Activated CD8-positive, alpha-beta memory T cell treated with anti-CD3 and anti-CD28 coated beads, Interleukin-2, amount 50 U/mL, for 4 hours (primary cell): ENCODE data around the gene GYS2.
"Not testable (repeated sequence)": the region's sequence is repeated elsewhere in the genome, so short reads cannot be mapped to it uniquely, and the experiment has no call there.

Source experiments
- DNase-seq: peaks from one replicate; pipeline ENCODE4 v3.0.0-alpha.2; 2020

Gene GYS2

GRCh38 chr12:21600196-21600595 is 4.5 kb downstream of the GYS2 start:
- no peak for DNase-seq

- DNase-seq: no peak
Observed at GRCh38 chr12:21599143-21599999, 5.3 kb downstream of the GYS2 start.

GRCh38 chr12:21598651-21599050 is 6.0 kb downstream of the GYS2 start:
- DNase-seq: no peak

GRCh38 chr12:21595356-21595755 is 9.3 kb downstream of the GYS2 start:
- DNase-seq: not testable (repeated sequence)

GRCh38 chr12:21585485-21585884 is 19.2 kb downstream of the GYS2 start:
- DNase-seq: no peak

GRCh38 chr12:21584403-21585182 is 20.1 kb downstream of the GYS2 start:
- DNase-seq: not testable (repeated sequence)

GRCh38 chr12:21583587-21583986 is 21.1 kb downstream of the GYS2 start:
- DNase-seq: no peak

- no peak for DNase-seq
Observed at GRCh38 chr12:21580748-21581516, 23.7 kb downstream of the GYS2 start.

- DNase-seq: no peak
Observed at GRCh38 chr12:21577516-21577915, 27.1 kb downstream of the GYS2 start.

- DNase-seq: no peak
Observed at GRCh38 chr12:21576431-21576830, 28.2 kb downstream of the GYS2 start.

- DNase-seq: no peak
Observed at GRCh38 chr12:21573733-21574358, 30.8 kb downstream of the GYS2 start.

GRCh38 chr12:21571046-21571445 is 33.6 kb downstream of the GYS2 start:
- DNase-seq: no peak

GRCh38 chr12:21568115-21568514 is 36.5 kb downstream of the GYS2 start:
- DNase-seq: no peak

- no peak for DNase-seq
Observed at GRCh38 chr12:21566907-21567394, 37.7 kb downstream of the GYS2 start.

- DNase-seq: no peak
Observed at GRCh38 chr12:21566223-21566906, 38.3 kb downstream of the GYS2 start.

GRCh38 chr12:21562859-21563258 is 41.8 kb downstream of the GYS2 start:
- no peak for DNase-seq

- DNase-seq: no peak
Observed at GRCh38 chr12:21561158-21561557, 43.5 kb downstream of the GYS2 start.

- no peak for DNase-seq
Observed at GRCh38 chr12:21559855-21560569, 44.6 kb downstream of the GYS2 start.

- DNase-seq: no peak
Observed at GRCh38 chr12:21558100-21558679, 46.5 kb downstream of the GYS2 start.

- no peak for DNase-seq
Observed at GRCh38 chr12:21553329-21553675, 51.3 kb downstream of the GYS2 start.
